Omental fat pad (tissue), 4 donors: ENCODE measurements around the gene F8. TPM values are rescaled to one million over a fixed set of nuclear protein-coding genes. Genes with fewer than 3 reads are reported as not detected.

Experiments used
- ATAC-seq: fragments of 150-250 bp; one replicate; pipeline ENCODE4 v1.9.1; 2016; ENCODE audit warnings: mild to moderate bottlenecking, moderate library complexity; ENCODE audit not compliant: low FRiP score
- DNase-seq: peaks from one replicate; pipeline ENCODE4 v3.0.0-alpha.2; 2019; ENCODE audit warnings: low spot score
- CTCF ChIP-seq, 3 donors: fragments of 450-650 bp; IDR thresholded peaks; one replicate each; pipeline ENCODE4 v1.5.1; 2016 to 2017; ENCODE audit warnings: antibody characterized with exemption in 3 of 3, mild to moderate bottlenecking in 3 of 3, moderate library complexity in 2 of 3
- total RNA-seq, 4 donors: library from RNA; depleted of rRNA; stranded (reverse); fragments of >200 nt; gene quantifications; one replicate each; pipeline ENCODE4 v1.1.0, GENCODE V29; 2016

Gene F8
- total RNA-seq, 4 donors from 2014 or later = 18.2 to 184 (median 26.2) TPM

- no peak for DNase-seq
- no peak for TF ChIP-seq CTCF (IDR thresholded peaks at IDR 0.05)
- ATAC-seq = no peak
These were observed 171.4 kb downstream of the F8 start for GRCh38 chrX:154850957-154851611.

DNA sequence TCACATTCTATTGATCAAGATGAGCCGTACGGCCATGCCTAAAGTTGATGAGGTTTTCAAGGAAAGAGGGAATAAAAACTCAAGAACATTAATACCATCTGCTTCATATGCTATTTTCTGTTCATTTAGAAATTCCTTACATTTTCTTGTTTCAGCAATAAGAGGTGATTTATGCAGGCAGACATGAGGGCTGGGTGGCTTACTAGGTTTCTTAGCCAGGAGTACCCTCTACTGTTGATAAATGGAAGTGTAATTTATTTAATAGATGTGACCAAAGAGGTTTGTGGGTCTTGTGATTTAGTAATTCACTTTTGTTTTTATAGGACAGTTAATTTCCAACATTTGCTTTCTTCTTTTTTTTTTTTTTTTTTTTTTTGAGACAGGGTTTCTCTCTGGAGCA is 181.7 kb downstream of the F8 start:
- TF ChIP-seq CTCF (IDR thresholded peaks at IDR 0.05) = no peak
- ATAC-seq = no peak
- no peak for DNase-seq

- no peak for ATAC-seq
- TF ChIP-seq CTCF (IDR thresholded peaks at IDR 0.05) = no peak
- no peak for DNase-seq
These were observed 186.4 kb downstream of the F8 start for GRCh38 chrX:154836163-154836562.

DNA sequence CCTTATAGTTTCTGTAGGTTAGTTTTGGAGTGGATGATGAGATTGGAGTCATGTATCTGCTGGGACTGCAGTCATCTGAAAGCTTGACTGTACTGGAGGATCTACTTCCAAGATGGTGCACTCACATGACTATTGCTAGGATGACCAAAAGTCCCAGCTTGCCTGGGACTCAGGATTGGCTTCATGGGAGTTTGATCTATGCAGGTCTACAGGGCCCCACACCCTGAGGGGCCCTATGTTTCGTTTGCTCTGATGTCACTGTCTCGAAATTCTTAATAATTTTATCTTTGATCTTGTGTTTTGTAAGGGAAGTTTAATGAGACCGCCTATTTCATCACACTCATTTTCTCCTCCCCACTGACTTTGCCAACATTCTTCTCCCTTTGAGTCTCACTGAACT is 188.0 kb downstream of the F8 start, which contains the start of gene SMIM9:
Gene SMIM9 (minus strand): TSS at position 101 of the 400 bp plus-strand sequence. CDS start 3,806 bp downstream, outside the sequence.
- no peak for DNase-seq
- no peak for ATAC-seq
- TF ChIP-seq CTCF (IDR thresholded peaks at IDR 0.05) = no peak

- TF ChIP-seq CTCF (IDR thresholded peaks at IDR 0.05) = no peak
- DNase-seq (no peak), ATAC-seq (no peak)
These were observed 188.7 kb downstream of the F8 start for GRCh38 chrX:154833746-154834274.

DNA sequence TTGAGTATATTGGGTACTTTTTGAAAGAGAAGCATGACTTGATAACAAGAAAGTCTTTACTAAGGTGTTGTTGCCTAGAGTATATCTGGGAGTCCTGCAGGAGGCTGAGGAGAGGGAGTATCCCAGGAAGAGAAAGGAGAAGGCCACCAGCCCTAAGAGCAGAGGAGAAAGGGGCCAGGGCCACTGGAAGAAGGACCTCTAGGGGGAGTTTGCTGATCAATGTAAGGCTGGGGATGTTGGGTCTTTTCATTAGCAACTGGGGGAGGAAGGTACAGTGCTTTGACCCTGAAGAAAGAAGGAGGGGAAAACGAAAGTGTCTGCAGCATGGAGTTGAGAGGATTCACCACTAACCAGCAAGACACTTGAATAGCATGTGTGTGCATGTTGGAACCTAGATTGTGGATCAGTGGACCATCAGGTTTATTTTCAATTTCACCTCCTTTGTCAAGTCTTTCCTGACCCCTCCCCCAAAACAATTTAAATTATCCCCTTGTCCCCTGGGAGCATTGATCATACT is 192.5 kb downstream of the F8 start:
- ATAC-seq (no peak), DNase-seq (no peak)
- TF ChIP-seq CTCF (IDR thresholded peaks at IDR 0.05) = no peak

GRCh38 chrX:154829134-154829533 is 193.4 kb downstream of the F8 start:
- DNase-seq = no peak
- no peak for TF ChIP-seq CTCF (IDR thresholded peaks at IDR 0.05)
- ATAC-seq = no peak
